Epithelial cell of esophagus (primary cell): ENCODE data around the gene EPHB3.
A peak's percentile ranks its signal among the peaks of the same experiment; 100 is the strongest.
"Not testable (repeated sequence)": the region's sequence is repeated elsewhere in the genome, so short reads cannot be mapped to it uniquely, and the experiment has no call there.

Experiments used
- DNase-seq: peaks from one replicate; pipeline ENCODE4 v3.0.0; 2010; ENCODE audit warnings: low read depth
- H3K4me3 ChIP-seq: 2 replicates; pipeline ENCODE4 v1.5.1; 2011; ENCODE audit warnings: mild to moderate bottlenecking, low read length, control low read depth
- TF ChIP-seq, protein P1 (sequence below): IDR thresholded peaks from 2 replicates; pipeline ENCODE4 v1.5.1; 2011; ENCODE audit warnings: low read depth, mild to moderate bottlenecking, low read length, control low read depth, inconsistent platforms; ENCODE audit not compliant: insufficient read depth; ENCODE audit errors: missing control alignments

Gene EPHB3

DNA sequence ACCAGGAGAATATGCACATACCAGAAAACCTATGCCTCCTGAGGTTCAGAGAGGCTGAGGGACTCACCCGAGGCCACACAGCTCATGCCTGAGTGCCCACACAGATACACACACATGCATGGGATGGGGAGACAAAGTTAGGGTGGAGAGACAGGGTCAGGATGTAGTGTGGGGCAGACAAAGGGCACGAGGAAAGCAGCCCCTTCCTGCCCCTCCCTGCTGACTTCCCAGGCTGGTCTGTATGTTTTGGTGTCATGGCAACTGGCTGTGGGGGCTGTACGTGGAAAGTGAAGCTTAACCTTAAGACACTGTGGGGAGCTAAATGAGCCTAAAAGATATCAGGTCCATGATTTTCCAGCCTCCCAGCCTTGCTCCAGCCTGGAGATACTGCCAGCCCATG lies 57.8 kb downstream of the EPHB3 start:
- H3K4me3 ChIP-seq = no peak overlapping the region
- no peak for DNase-seq
- TF ChIP-seq, protein P1, sequence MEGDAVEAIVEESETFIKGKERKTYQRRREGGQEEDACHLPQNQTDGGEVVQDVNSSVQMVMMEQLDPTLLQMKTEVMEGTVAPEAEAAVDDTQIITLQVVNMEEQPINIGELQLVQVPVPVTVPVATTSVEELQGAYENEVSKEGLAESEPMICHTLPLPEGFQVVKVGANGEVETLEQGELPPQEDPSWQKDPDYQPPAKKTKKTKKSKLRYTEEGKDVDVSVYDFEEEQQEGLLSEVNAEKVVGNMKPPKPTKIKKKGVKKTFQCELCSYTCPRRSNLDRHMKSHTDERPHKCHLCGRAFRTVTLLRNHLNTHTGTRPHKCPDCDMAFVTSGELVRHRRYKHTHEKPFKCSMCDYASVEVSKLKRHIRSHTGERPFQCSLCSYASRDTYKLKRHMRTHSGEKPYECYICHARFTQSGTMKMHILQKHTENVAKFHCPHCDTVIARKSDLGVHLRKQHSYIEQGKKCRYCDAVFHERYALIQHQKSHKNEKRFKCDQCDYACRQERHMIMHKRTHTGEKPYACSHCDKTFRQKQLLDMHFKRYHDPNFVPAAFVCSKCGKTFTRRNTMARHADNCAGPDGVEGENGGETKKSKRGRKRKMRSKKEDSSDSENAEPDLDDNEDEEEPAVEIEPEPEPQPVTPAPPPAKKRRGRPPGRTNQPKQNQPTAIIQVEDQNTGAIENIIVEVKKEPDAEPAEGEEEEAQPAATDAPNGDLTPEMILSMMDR = no peak

GRCh38 chr3:184619787-184620430 lies 58.3 kb downstream of the EPHB3 start:
- DNase-seq = peak; percentile 61
- TF ChIP-seq, protein P1 = no peak
- H3K4me3 ChIP-seq = no peak overlapping the region

- DNase-seq = peak; percentile 87
- H3K4me3 ChIP-seq = no peak overlapping the region
- TF ChIP-seq, protein P1 = no peak
These were observed 59.0 kb downstream of the EPHB3 start for GRCh38 chr3:184620475-184621119.

- DNase-seq = not testable (repeated sequence)
These were observed 60.6 kb downstream of the EPHB3 start for GRCh38 chr3:184622156-184622555.

GRCh38 chr3:184626923-184627322 lies 65.3 kb downstream of the EPHB3 start:
- DNase-seq = no peak
- H3K4me3 ChIP-seq = no peak overlapping the region
- TF ChIP-seq, protein P1 = no peak

More at GRCh38 chr3:184622156-184622555, 60.6 kb downstream of the EPHB3 start:
- not testable (repeated sequence) for H3K4me3 ChIP-seq

DNA sequence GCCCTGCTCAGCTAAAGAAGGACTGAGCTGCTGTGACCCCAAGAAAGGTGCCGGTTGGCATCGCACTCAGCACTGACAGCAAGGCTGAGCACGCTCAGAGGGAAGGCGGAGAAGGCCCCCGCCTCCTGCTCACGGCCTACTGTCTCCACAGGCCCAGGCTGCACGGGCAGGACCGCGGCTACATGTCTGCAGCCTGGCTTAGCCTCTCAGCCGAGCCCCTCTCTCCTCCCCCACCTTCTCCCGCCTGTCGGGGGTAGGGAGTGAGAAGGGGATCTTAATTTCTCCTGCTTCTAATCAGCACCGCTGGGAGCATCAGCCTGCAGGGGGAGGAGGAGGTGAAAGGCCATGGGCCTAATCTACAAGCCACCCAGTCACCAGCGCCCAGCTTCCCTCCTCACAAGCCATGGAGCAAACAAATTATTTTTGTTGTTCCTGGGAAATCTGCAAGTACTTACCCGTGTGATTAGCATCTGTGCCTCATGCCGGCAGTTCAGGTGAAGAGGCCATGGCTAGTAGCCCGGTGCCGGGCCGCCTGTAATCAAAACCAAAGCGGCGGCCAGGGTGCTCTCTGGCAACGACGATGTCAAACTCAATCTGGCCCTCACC lies 68.1 kb downstream of the EPHB3 start:
- no peak overlapping the region for H3K4me3 ChIP-seq
- TF ChIP-seq, protein P1 = no peak
- no peak for DNase-seq

GRCh38 chr3:184630861-184631471 lies 69.4 kb downstream of the EPHB3 start:
- no peak overlapping the region for H3K4me3 ChIP-seq
- no peak for DNase-seq
- TF ChIP-seq, protein P1 = no peak
